Astrocyte (in vitro differentiated cells and primary cell): Measurements from ENCODE around the gene ZBTB8OS. TPM values are rescaled to one million over a fixed set of nuclear protein-coding genes. Genes with fewer than 3 reads are reported as not detected.

Source experiments
- DNase-seq: peaks from one replicate; pipeline ENCODE4 v3.0.0-alpha.2; 2010; ENCODE audit warnings: low read depth
- FAIRE-seq: peaks from 2 replicates; lab custom pipeline; 2011; peaks lifted over from hg19 to GRCh38; lab: Jason Lieb, UNC
- H2AFZ ChIP-seq: 2 replicates; pipeline ENCODE4 v1.6.0; 2012; ENCODE audit warnings: low read depth, low read length, inconsistent platforms
- H3K27ac ChIP-seq: 2 replicates; pipeline ENCODE4 v1.5.1; 2011; ENCODE audit warnings: low read depth, low read length, inconsistent platforms
- H3K27me3 ChIP-seq: 2 replicates; pipeline ENCODE4 v1.6.0; 2011; ENCODE audit warnings: low read length, inconsistent platforms; ENCODE audit not compliant: insufficient read depth
- H3K36me3 ChIP-seq: 2 replicates; pipeline ENCODE4 v1.5.1; 2011; ENCODE audit warnings: low read length, inconsistent platforms; ENCODE audit not compliant: insufficient read depth
- H3K4me1 ChIP-seq: 2 replicates; pipeline ENCODE4 v1.5.1; 2011; ENCODE audit warnings: low read length, inconsistent platforms; ENCODE audit not compliant: insufficient read depth
- H3K4me2 ChIP-seq: 2 replicates; pipeline ENCODE4 v1.6.0; 2012; ENCODE audit warnings: low read length, inconsistent platforms
- H3K4me3 ChIP-seq: 2 replicates; pipeline ENCODE4 v1.5.1; 2011; ENCODE audit warnings: low read depth, mild to moderate bottlenecking, low read length, inconsistent platforms; ENCODE audit not compliant: insufficient read depth
- H3K79me2 ChIP-seq: 2 replicates; pipeline ENCODE4 v1.6.0; 2012; ENCODE audit warnings: mild to moderate bottlenecking, low read length, inconsistent platforms; ENCODE audit not compliant: insufficient read depth
- H3K9ac ChIP-seq: 2 replicates; pipeline ENCODE4 v1.6.0; 2012; ENCODE audit warnings: mild to moderate bottlenecking, low read length, inconsistent platforms
- H3K9me3 ChIP-seq: 2 replicates; pipeline ENCODE4 v1.5.1; 2012; ENCODE audit warnings: low read depth, mild to moderate bottlenecking, low read length, inconsistent platforms; ENCODE audit not compliant: insufficient read depth
- H4K20me1 ChIP-seq: 2 replicates; pipeline ENCODE4 v1.6.0; 2012; ENCODE audit warnings: low read length, inconsistent platforms; ENCODE audit not compliant: insufficient read depth
- H3K27ac Mint-ChIP-seq: one replicate; pipeline ENCODE4 v1.8.0; 2021; ENCODE audit warnings: mild to moderate bottlenecking, mixed read lengths; ENCODE audit not compliant: unreplicated experiment
- H3K27me3 Mint-ChIP-seq: one replicate; pipeline ENCODE4 v1.8.0; 2021; ENCODE audit warnings: low read depth, mixed read lengths; ENCODE audit not compliant: unreplicated experiment
- H3K36me3 Mint-ChIP-seq: one replicate; pipeline ENCODE4 v1.8.0; 2021; ENCODE audit warnings: low read depth, mixed read lengths; ENCODE audit not compliant: unreplicated experiment
- H3K4me1 Mint-ChIP-seq: one replicate; pipeline ENCODE4 v1.8.0; 2021; ENCODE audit warnings: low read depth, mixed read lengths; ENCODE audit not compliant: unreplicated experiment
- H3K4me3 Mint-ChIP-seq: one replicate; pipeline ENCODE4 v1.8.0; 2021; ENCODE audit warnings: mild to moderate bottlenecking, moderate library complexity, mixed read lengths; ENCODE audit not compliant: unreplicated experiment
- H3K9me3 Mint-ChIP-seq: one replicate; pipeline ENCODE4 v1.8.0; 2021; ENCODE audit warnings: mild to moderate bottlenecking, mixed read lengths; ENCODE audit not compliant: unreplicated experiment
- EZH2 ChIP-seq: IDR thresholded peaks from 2 replicates; pipeline ENCODE4 v1.6.1; 2012; ENCODE audit warnings: mild to moderate bottlenecking, low read length, inconsistent platforms; ENCODE audit not compliant: insufficient read depth
- total RNA-seq: library from RNA; stranded (reverse); gene quantifications from 2 replicates; pipeline ENCODE4 v1.2.1, GENCODE V29; 2021
- TF ChIP-seq, protein P1 (sequence below): IDR thresholded peaks from 2 replicates; pipeline ENCODE4 v1.5.1; 2011; ENCODE audit warnings: low read depth, mild to moderate bottlenecking, inconsistent platforms, low read length, moderate library complexity; ENCODE audit not compliant: insufficient read depth

ZBTB8OS gene
- total RNA-seq, 1 donor from 2014 or later: 60.4 TPM

DNA sequence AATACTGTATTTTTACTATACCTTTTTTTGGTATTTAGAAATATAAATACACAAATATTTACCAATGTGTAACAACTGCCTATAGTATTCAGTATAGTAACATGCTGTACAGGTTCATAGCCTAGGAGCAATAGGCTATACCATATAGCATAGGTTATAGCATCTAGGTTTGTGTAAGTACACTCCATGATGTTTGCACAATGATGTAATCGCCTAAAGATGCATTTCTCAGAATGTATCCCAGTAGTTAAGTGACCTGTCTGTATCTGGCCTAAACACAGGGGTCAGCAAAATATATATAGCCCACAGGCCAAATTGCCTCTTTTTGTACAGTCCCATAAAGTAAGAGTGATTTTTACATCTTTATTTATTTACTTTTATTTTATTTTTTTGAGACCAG lies 24.2 kb downstream of the ZBTB8OS start:
- no peaks in the 10 kb centered on the region for H3K27me3 Mint-ChIP-seq
- H3K4me1 Mint-ChIP-seq: peaks cover 8% of the 10 kb centered on the region
- Histone ChIP-seq H3K27me3 (no peaks in the 10 kb centered on the region), H3K79me2 (peaks cover 3% of the 10 kb centered on the region), H3K27ac (no peak overlapping the region), H3K4me2 (no peak overlapping the region), H4K20me1 (peaks cover 3% of the 10 kb centered on the region), H3K4me1 (no peaks in the 10 kb centered on the region), H2AFZ (no peak overlapping the region), H3K9me3 (no peaks in the 10 kb centered on the region), H3K4me3 (no peak overlapping the region), H3K36me3 (peaks cover 8% of the 10 kb centered on the region), H3K9ac (no peak overlapping the region)
- no peak for TF ChIP-seq EZH2
- TF ChIP-seq, protein P1, sequence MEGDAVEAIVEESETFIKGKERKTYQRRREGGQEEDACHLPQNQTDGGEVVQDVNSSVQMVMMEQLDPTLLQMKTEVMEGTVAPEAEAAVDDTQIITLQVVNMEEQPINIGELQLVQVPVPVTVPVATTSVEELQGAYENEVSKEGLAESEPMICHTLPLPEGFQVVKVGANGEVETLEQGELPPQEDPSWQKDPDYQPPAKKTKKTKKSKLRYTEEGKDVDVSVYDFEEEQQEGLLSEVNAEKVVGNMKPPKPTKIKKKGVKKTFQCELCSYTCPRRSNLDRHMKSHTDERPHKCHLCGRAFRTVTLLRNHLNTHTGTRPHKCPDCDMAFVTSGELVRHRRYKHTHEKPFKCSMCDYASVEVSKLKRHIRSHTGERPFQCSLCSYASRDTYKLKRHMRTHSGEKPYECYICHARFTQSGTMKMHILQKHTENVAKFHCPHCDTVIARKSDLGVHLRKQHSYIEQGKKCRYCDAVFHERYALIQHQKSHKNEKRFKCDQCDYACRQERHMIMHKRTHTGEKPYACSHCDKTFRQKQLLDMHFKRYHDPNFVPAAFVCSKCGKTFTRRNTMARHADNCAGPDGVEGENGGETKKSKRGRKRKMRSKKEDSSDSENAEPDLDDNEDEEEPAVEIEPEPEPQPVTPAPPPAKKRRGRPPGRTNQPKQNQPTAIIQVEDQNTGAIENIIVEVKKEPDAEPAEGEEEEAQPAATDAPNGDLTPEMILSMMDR: no peak
- no peaks in the 10 kb centered on the region for H3K9me3 Mint-ChIP-seq
- DNase-seq (no peak), FAIRE-seq (no peak)
- no peak overlapping the region for H3K27ac Mint-ChIP-seq
- H3K4me3 Mint-ChIP-seq: no peak overlapping the region
- peaks cover 10% of the 10 kb centered on the region for H3K36me3 Mint-ChIP-seq

DNA sequence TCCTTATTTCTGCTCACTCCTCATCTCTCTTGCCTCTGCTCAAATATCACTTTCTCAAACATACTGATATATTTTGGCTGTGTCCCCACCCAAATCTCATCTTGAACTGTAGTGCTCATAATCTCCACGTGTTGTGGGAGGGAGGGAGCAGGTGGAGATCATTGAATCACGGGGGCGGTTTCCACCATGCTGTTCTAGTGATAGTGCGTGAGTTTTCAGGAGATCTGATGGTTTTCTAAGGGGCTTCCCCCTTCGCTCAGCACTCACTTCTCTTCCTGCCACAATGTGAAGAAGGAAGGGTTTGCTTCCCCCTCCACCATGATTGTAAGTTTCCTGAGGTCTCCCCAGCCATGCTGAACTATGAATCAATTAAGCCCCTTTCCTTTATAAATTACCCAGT lies 26.6 kb downstream of the ZBTB8OS start:
- Histone ChIP-seq H3K79me2 (peaks cover 3% of the 10 kb centered on the region), H3K4me3 (no peak overlapping the region), H3K36me3 (peaks cover 8% of the 10 kb centered on the region), H3K27me3 (no peaks in the 10 kb centered on the region), H3K4me1 (no peaks in the 10 kb centered on the region), H4K20me1 (peaks cover 3% of the 10 kb centered on the region), H3K4me2 (no peak overlapping the region), H2AFZ (no peak overlapping the region), H3K9me3 (no peaks in the 10 kb centered on the region), H3K9ac (no peak overlapping the region), H3K27ac (no peak overlapping the region)
- Mint-ChIP-seq H3K27ac (no peak overlapping the region), H3K9me3 (no peaks in the 10 kb centered on the region), H3K4me3 (no peak overlapping the region), H3K4me1 (peaks cover 8% of the 10 kb centered on the region), H3K36me3 (peaks cover 10% of the 10 kb centered on the region), H3K27me3 (no peaks in the 10 kb centered on the region)
- TF ChIP-seq, protein P1: no peak
- no peak for TF ChIP-seq EZH2
- DNase-seq (no peak), FAIRE-seq (no peak)

DNA sequence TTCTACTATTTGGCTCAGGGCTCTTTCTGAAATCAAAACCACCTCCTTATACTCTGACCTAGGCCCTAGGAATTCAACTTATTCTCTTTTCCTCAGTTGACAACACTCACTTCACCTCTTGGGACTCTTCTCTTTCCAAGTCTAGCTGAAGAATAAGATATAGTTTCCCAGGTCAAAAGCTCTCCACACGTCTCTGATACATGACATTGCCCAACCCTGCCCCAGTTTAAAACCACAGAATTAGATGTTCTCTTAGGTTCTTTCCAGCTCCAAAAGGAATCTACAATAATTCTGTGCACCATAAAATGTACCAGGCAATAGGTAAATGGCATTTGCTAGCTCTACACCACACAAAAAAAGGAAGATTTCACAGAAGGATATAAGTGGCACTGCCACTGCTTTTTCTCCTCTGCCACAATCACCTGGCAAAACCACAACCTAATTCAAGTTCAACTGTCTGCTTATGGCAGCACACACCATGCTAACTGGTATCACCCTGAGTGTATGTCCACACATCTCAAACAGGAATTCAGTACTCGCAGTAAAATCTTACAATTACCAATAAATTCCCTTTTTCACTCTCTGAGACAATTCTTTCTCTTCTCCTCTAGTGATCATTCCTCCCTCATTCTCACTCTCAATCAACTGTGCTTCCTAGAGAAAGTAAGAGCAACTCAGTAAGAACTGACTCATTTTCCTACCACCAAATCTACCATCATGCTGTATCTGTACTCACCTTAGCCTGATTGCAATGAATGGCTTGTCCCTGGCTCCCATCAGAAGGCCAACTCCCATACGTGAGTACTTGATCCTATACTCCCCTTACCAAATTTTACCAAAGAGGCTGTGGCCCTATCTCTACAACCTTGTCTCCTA lies 27.3 kb downstream of the ZBTB8OS start:
- no peaks in the 10 kb centered on the region for H3K4me1 ChIP-seq
- Mint-ChIP-seq H3K36me3 (peaks cover 10% of the 10 kb centered on the region), H3K4me1 (peaks cover 8% of the 10 kb centered on the region), H3K27me3 (no peaks in the 10 kb centered on the region), H3K9me3 (no peaks in the 10 kb centered on the region), H3K4me3 (no peak overlapping the region), H3K27ac (no peak overlapping the region)
- H2AFZ ChIP-seq: no peak overlapping the region
- no peak overlapping the region for H3K27ac ChIP-seq
- H3K4me3 ChIP-seq: no peak overlapping the region
- peaks cover 3% of the 10 kb centered on the region for H3K79me2 ChIP-seq
- TF ChIP-seq, protein P1: no peak
- TF ChIP-seq EZH2: no peak
- no peaks in the 10 kb centered on the region for H3K27me3 ChIP-seq
- no peak overlapping the region for H3K4me2 ChIP-seq
- no peak for FAIRE-seq
- H3K9ac ChIP-seq: no peak overlapping the region
- H4K20me1 ChIP-seq: peaks cover 3% of the 10 kb centered on the region
- DNase-seq: no peak
- peaks cover 8% of the 10 kb centered on the region for H3K36me3 ChIP-seq
- H3K9me3 ChIP-seq: no peaks in the 10 kb centered on the region
